ENCODE results near the gene SPATA2.

Gene SPATA2

DNA sequence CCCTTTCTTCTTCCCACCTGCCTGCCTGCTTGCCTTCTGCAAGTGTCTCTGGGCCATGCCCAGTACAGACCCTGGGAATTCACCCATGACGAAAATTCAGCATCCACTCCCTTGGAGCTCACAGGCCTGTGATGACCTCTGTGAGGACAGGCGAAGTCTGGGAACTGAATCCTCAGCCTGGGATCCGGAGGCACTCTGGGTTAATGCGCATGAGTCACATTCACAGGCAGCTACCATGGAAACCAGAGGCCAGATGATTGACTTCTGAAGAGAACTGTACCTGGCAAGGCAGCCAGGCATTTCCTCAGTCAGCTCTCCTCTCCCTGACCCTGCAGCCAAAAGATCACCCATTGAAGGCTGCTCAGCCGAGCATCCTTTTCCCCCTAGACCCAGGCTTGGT is 61.7 kb downstream of the SPATA2 start:
- DNase-seq: no peak

All from CD4-positive, alpha-beta T cell treated with Interleukin-21 for 1 hour (primary cell).